Measurements from ENCODE around the gene G6PC2.
"Not testable (repeated sequence)": the region's sequence is repeated elsewhere in the genome, so short reads cannot be mapped to it uniquely, and the experiment has no call there.

Gene G6PC2

DNA sequence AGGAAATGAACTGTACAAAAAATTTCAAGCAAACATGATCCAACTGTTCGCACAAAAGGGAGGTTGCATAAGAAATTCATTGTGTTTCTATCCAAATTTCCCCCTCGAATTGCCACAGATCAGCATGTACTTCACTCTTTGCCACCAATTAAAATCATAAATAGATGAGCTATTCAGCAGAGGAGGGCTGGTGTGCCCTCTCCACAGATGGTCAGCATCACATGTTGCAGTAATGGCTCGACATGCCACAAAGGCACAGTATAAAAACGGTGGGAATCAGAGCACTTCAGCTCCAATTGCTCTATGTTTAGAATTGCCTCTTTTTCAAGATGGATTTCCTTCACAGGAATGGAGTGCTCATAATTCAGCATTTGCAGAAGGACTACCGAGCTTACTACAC, at the start of gene G6PC2:
Gene G6PC2 (plus strand): TSS at position 289 of the 400 bp plus-strand sequence. CDS start 41 bp downstream, at position 330.
- peak in 9 of 56 donors; percentile 1 to 20 (median 2) for DNase-seq

GRCh38 chr2:168851674-168852320, 49.3 kb upstream of the G6PC2 start:
- peak in 6 of 56 donors; percentile 0 to 5 (median 2) for DNase-seq

DNA sequence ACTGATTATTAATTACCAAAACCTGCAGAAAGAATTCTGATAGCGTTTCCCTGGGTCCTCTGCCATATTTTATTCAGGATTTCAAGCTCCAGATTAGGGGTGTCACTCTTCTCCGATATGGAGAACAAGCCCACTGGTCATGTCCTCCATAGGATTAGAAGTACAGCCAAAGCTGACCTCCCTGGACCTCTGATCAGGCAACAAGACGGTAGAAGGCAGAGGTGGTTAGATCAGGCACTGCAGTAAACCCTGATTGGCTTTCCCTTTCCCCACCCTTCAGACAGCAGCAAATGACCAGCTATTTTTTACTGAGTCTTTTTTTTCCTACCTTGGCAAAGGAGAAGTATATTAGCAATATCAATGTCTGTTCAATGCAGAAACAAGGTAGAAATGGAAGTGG, 48.6 kb upstream of the G6PC2 start:
- no peak for DNase-seq

GRCh38 chr2:168853471-168853870, 47.6 kb upstream of the G6PC2 start:
- no peak for DNase-seq

GRCh38 chr2:168854651-168855050, 46.4 kb upstream of the G6PC2 start:
- DNase-seq = no peak

DNA sequence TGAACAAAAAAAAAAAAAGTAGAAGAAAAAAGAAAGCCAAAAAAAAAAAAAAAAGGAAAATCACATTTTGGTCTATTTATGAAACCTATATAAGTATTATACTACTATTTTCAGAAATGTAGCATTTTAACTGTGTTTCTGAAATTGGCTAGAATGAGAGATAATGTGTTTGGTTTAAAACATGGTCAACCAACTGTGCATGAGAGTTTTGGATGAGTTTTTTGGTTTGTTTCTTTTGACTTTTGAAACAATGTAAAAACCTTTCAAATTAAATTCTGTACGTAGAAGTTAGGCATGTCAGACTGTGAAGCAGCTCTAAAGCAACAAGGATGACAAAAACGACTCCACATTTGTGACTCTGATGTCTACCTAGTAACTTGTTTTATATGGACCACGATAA, 45.5 kb upstream of the G6PC2 start:
- no peak for DNase-seq

- DNase-seq = no peak
These were observed 42.9 kb upstream of the G6PC2 start for GRCh38 chr2:168858146-168858545.

GRCh38 chr2:168867164-168867563, 33.9 kb upstream of the G6PC2 start:
- not testable (repeated sequence) for DNase-seq

DNA sequence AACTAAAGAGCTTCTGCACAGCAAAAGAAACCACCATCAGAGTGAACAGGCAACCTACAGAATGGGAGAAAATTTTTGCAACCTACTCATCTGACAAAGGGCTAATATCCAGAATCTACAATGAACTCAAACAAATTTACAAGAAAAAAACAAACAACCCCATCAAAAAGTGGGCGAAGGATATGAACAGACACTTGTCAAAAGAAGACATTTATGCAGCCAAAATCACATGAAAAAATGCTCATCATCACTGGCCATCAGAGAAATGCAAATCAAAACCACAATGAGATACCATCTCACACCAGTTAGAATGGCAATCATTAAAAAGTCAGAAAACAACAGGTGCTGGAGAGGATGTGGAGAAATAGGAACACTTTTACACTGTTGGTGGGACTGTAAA, 30.7 kb upstream of the G6PC2 start:
- DNase-seq = not testable (repeated sequence)

DNA sequence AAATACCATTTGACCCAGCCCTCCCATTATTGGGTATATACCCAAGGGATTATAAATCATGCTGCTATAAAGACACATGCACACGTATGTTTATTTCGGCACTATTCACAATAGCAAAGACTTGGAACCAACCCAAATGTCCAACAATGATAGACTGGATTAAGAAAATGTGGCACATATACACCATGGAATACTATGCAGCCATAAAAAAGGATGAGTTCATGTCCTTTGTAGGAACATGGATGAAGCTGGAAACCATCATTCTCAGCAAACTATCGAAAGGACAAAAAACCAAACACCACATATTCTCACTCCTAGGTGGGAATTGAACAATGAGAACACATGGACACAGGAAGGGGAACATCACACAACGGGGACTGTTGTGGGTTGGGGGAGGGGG, 30.3 kb upstream of the G6PC2 start:
- not testable (repeated sequence) for DNase-seq

- DNase-seq = no peak
These were observed 26.6 kb upstream of the G6PC2 start for GRCh38 chr2:168874368-168875054.

GRCh38 chr2:168882163-168882562, 18.9 kb upstream of the G6PC2 start:
- not testable (repeated sequence) for DNase-seq

GRCh38 chr2:168884975-168885374, 16.1 kb upstream of the G6PC2 start:
- DNase-seq = no peak

- DNase-seq = no peak
These were observed 11.5 kb upstream of the G6PC2 start for GRCh38 chr2:168889635-168890005.

DNA sequence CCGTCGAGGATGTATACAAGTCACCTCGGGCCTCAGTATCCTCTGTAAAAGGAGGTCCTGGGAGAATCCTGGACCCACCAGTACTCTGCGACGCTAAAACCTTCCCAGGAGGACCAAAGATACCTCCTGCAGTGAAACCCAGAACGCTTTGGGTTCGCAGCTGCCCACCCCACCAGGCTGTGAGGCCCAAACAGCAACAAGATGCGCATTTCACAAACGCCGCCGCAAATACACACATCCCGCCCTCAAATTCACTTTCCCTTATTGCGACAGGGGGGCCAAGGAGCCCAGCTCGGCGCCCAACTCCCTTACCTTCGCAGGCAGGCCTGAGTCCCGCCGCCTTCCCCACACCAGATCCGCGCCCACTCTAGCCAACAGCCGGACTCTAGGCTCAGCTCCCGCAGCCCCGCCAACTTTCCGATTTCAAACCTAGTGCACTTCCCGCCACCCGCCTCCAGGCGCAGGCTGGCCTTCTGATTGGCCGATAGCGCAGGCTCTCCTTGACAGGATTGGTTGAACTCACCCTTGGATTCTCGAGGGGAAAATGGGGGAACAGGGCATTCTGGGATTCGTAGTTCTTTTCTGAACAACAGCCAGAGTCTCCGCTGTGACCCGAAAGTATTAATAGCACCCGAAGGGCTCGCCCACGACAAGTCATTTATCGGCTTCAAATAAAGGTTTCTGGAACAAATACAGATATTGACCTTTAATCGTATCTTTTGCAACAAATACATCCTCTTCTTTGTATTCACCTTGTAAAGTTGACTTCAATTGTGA, 10.9 kb upstream of the G6PC2 start, which contains the start of gene SPC25:
Gene SPC25 (minus strand): TSS at position 425 of the 777 bp plus-strand sequence. CDS start 911 bp downstream, outside the sequence.
- DNase-seq = peak; percentile 12 to 91 (median 73)

GRCh38 chr2:168892327-168892726, 8.8 kb upstream of the G6PC2 start:
- no peak for DNase-seq

DNA sequence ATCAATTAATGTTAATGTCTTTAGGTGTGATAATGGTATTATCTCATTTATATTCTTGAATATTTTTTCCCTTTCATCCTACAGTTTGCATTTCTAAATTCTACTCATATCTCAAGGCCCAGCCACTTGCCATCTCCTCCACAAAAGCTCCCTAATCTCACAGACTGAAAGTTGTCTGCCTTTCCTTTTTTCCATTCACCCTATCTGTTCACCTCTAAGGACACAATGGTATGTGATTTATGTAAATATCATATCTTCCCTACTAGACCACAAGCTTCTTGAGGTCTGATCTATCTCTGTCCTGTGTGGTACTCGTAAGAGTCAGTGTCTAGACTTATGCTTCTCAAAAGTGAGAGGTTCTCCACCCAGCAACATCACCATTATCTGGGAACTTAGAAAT, 7.0 kb upstream of the G6PC2 start:
- no peak for DNase-seq

GRCh38 chr2:168894720-168895119, 6.4 kb upstream of the G6PC2 start:
- DNase-seq = no peak

DNA sequence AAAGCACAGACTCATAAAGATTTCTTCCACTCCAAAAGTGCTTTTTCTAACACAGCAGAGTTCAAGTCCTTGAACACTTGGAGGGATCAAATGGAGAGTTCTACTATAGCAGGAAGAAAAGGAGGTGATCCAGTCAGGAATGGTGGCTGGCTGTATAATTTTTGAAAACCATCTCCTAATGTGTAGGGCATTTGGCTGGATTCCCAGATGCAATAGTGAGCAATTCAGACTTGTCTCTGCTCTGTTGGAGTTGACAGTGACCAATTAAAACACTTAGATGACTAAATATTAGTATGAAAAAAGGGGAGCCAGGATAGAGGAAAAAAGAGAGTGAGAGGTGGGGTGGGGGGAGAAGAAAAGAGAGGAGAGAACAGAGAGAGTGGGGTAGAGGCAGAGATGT, 5.3 kb upstream of the G6PC2 start:
- no peak for DNase-seq

GRCh38 chr2:168896783-168897182, 4.3 kb upstream of the G6PC2 start:
- no peak for DNase-seq

- no peak for DNase-seq
These were observed 3.6 kb upstream of the G6PC2 start for GRCh38 chr2:168897449-168897848.

DNA sequence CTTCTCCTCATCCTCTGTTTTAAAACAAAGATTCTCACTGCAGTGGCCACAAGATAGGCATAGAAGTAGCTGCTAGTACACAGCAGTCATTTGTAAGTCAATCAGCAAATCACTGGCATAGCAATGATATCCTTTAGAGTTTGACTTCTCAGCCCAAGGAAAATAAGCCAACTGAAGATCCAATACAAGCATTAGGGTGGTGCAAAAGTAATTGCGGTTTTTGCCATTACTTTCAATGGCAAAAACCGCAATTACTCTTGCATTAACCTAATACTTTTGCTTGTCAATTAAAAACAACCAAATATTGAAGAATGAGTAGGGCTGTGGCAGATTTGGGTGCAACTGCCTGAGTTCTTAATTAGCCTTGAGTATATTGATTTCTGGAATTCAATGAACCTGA, 2.8 kb downstream of the G6PC2 start:
- DNase-seq = no peak

Measured in amygdala (tissue), 56 donors.